Measurements from ENCODE around the gene RAB38.

Gene RAB38

GRCh38 chr11:88169471-88169870 is 5.8 kb downstream of the RAB38 start:
- no peak for DNase-seq

- no peak for DNase-seq
These were observed 7.4 kb downstream of the RAB38 start for GRCh38 chr11:88167853-88168252.

DNA sequence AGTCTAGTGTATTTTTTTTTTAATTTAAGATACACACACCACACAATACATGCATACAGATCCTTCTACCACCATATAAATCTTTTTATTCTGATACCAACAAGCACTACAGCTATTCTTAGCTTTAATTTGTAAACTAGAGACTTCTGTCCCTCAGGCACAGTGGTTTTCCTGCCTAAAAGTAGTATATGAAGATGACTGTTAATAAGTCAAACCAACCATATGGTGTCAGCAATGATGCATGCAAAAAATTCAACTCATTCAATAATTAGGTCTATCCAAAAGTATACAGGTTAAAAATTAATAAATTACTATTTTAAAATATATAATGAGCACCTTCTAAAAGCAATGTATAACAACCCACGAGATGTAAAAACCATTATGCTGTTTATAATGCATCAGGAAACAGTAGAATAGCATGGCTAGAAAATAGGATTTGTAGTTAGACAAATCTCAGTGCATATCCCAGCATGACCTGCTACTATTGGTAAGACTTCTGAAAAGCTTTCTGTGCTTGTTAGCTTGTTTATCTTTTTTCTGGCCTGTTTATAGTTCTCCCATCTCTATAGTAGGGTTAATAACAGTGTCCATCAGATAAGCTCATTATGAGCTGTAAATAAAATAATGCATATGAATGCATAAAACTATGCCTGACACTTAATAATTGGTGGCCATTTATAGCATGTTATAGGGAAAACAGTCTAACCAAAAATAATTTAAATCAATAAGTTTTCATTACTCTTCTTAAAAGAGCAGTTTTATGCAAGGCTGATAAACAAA is 10.2 kb downstream of the RAB38 start:
- no peak for DNase-seq

DNA sequence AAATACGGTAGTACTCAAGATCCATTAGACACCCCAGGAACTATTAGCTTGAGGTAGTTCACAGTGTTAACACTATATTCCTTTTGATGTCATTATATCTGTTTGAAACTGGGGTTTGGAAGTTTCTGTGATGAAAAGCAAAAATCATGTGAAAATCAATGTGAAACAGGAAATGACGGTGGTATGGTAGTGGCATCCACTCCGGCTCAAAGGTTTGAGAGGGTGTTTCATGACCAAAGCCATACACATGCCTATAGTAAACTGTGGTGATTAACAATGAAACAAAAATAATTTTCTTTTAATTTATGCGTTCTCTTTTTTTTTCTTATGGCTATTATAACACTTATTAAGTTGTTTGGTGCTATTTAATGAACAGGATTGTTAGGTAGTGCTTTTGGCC is 10.9 kb downstream of the RAB38 start:
- no peak for DNase-seq

- no peak for DNase-seq
These were observed 17.2 kb downstream of the RAB38 start for GRCh38 chr11:88158081-88158480.

- no peak for DNase-seq
These were observed 17.9 kb downstream of the RAB38 start for GRCh38 chr11:88157370-88157769.

GRCh38 chr11:88152381-88152780 is 22.9 kb downstream of the RAB38 start:
- DNase-seq, result no peak

DNA sequence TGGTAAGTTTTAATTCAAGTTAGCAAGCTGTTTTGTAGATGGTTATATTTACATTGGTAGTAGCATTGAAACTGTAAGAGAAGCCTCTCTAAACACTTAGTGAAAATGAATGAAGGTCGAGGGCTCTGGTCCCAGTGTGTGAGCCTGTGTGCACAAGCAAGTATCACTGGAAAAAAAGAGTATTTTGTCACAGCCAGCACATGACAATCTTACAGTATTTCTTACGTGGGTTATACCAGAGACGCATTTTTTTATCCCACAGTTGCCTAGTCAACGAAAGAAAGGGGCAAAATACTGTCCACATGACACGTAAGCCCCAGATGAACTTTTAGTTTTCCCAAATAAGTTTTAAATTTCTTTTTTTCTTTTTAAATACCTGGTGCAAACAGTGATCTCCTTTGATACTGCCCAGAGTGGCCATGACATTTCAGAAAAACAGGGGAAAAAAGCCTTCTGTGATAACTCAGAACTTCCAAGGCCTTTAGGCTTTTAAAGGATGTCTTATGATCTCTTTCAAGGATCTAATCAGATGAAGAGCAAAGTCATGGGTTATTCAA is 23.5 kb downstream of the RAB38 start:
- DNase-seq, result no peak

- no peak for DNase-seq
These were observed 29.1 kb downstream of the RAB38 start for GRCh38 chr11:88146106-88146505.

DNA sequence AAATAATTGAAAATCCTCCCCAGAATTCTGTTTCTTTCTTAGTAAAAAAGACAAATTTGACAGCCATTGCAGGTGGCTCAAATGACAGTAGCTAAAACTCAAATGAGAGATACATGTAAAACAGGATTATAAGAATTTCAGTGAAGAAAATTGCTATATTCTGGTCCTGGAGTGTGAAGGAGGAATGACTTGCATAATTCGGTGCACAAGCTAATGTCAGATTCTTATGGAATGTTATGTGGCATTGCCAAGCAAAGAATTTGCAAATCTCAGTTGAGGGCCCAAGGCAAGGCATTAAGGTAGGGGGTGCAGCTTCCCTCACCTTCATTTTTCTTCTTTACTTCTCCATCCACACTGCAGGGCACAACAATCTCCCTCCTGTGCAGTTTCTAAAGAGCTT is 35.4 kb downstream of the RAB38 start:
- no peak for DNase-seq

- DNase-seq, result no peak
These were observed 43.3 kb downstream of the RAB38 start for GRCh38 chr11:88131764-88132470.

DNA sequence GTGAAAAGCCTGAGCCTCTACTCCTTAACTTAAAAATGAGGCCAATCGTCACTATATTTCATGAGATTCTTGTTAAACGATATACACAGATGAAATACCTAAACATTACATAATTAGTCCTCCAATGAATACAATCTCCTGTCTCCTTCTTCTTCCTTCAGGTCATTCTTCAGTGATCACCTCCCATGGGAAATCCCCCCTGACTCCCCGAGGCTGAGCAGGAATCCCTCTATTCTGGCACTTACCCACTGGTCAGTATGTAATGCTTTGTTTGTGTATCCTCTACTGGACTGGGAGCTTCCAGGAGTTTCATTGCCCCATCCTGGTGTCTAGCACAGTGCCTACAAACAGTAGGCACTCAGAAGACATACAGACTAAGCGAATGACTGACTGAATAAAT is 52.3 kb downstream of the RAB38 start:
- no peak for DNase-seq

DNA sequence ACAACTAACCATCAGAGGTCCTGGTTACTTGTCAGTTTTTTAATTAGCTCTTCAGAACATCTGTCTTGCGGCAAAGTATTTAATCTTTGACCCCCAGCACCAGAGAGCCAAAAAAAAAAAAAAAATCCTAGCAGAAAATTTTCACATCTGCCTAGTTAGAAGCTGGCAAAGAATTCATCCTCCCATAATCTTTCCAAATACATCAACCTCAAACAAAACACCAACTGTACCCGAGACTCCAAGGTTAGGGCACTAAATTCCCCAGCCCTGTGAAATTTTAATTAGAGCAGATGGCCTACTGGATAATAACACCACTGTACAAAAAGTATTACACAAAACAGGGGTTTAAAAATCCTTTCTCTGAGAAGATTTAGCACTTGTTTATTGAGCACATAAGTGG is 55.7 kb downstream of the RAB38 start:
- DNase-seq, result no peak

GRCh38 chr11:88117281-88117858 is 57.9 kb downstream of the RAB38 start:
- DNase-seq, result no peak

DNA sequence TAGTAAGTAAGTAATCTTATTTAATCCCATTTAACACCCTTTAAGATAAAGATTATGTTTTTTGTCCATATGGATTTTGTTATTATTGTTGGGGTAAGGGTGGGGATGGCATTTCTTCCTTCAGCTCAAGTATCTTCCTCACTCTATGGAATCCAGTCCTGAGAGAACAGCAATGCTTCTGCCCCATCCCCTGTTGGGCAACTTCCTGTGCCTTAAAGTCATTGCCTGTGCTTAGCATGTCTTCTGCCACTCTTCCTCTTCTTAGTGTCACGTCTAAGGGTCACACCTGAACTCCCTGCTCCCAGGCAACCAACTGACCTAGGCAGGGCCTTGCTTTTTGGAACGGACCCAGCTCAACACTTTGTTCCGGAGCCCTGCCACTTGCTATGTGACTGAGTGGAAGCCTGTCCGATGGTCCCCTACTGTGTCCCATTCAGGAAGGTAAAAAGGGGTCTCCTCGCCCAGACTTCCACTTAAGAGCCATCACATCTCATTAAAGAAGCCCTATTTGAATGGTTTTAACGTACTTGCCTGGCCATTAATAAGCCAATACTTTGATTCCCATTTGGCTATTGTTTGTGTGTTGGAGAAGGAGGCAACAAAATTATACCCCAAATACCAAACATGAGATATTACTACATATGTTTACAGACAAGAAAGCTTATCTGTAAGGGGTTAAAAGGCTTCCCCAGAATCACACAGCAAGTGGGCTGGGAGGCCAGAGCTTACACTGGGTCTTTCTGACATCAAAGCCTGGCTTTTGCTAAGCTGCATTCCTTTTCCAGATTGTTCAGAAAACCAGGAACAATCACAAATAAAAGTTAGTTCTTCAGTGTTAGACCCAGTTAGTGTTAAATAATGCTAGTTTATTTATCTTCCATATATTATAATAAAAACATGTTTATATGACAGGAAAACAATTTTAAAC is 59.2 kb downstream of the RAB38 start:
- no peak for DNase-seq

DNA sequence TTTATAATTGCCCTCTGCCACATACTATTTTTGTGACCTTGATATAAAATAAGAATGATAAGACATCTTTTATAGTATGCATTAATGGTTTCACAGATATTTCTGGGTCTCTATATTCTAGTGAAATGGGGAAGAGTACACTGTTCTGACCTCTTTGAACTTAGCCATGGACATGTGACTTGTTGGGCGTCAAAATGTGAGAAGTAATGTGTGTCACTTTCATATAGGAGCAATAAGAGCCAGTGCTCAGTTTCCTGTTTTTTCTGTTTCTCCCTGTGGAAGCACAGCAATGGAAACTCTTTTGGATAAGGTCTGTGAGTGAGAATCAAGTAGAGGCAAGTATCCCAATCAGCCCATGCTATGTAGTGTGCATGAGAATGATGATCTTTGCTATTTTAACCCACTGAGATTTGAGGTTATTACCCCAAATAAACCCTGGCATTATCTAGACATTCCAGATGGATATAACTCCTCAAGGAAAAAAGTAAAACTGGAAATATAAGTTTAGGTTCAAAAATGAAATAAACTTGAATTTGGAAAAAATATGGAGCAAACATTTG is 60.7 kb downstream of the RAB38 start:
- no peak for DNase-seq

- no peak for DNase-seq
These were observed 68.6 kb downstream of the RAB38 start for GRCh38 chr11:88106666-88107065.

DNA sequence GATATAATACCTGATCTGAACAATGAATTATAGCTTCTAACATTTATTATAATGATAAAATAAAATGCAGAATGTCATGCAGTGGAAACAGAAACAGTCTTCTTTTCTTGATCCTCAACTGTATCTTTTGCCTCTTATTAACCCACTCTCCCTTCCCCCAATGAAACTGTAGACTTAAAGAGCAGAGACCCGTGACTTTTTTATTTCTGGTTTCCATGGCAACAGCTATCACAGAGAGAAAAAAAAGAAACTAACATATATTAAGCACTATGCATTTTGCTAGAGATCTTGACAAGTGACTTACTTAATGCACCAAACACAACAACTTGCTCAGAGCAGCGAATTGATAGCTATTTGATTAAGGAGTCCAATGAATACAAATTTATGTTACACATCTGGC is 69.3 kb downstream of the RAB38 start:
- DNase-seq, result no peak

- DNase-seq, result no peak
These were observed 69.7 kb downstream of the RAB38 start for GRCh38 chr11:88105526-88105925.

DNA sequence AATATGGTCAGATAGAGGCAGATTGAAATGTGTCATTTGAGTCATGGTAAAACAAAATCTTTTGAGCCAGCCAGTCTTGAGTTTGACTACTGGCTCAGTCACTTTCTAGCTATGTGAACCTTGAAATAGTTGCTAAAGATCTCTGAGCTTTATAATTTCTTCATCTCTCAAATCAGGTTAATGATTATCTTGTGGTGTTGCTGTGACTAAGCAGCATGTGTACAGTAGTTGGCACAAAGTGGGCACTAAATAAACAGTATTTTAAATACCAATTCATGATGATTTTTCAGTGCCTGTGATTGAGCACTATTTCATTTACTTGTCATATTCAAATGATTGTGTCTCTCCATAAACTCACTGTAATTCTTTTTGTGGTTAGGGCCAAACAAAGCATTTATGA is 70.8 kb downstream of the RAB38 start:
- no peak for DNase-seq

DNA sequence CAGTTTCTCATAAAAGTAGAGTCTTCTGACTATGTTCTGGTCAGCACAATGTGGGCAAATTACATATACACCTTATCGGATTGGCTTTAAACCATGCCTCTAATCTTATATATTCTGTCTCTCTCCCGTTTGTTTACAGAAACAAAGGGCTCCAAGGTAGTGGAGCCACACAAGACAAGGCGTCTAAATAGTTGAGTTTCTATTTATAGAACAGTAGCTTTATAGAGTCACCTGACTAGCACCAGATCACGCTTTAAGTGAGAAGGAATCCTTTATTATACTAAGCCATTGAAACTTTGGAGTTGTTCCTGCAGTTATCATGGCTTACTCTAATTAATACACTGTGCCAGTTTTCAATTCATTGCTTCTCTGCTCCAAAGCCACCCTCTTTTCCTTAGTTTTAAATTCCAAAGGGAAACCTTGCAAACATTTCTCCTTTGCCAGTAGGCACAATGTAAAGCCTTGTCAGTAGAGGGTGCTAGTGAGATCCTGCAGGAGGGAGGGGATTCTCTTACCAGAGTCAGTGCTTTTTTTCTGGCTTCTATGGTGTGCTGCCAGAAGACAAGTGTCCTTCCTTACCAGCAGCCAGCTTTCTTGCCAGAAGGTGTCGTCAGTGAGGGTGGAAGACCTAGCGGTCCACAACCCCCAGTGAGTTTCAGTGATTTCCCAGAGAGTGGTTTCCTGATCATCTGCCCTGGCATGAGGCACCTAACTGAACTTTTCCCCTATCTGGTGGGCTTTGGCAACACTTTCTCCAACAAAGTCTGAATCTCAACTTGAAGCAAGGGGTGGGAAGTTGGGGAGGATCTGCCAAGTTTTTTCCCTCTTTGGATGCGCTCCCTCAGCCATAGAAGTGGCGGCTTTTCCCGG is 71.7 kb downstream of the RAB38 start:
- DNase-seq, result peak; percentile 28

GRCh38 chr11:88102598-88102934 is 72.7 kb downstream of the RAB38 start:
- no peak for DNase-seq
